GM19035 (cell line): Measurements from ENCODE around the gene TSPAN9.

ENCODE experiments used
- ATAC-seq: cut with Tn5 transposase; IDR thresholded peaks from one replicate; pipeline ENCODE4 v1.9.1; 2021; ENCODE audit not compliant: unreplicated experiment

The TSPAN9 gene

GRCh38 chr12:3265406-3265805 lies 188.2 kb downstream of the TSPAN9 start:
- ATAC-seq, result no peak

- no peak for ATAC-seq
Measured at GRCh38 chr12:3266638-3267037, 189.5 kb downstream of the TSPAN9 start.

GRCh38 chr12:3267690-3268089 lies 190.5 kb downstream of the TSPAN9 start:
- no peak for ATAC-seq

- no peak for ATAC-seq
Measured at GRCh38 chr12:3269594-3269993, 192.4 kb downstream of the TSPAN9 start.

- no peak for ATAC-seq
Measured at GRCh38 chr12:3271146-3271545, 194.0 kb downstream of the TSPAN9 start.

GRCh38 chr12:3271639-3272038 lies 194.5 kb downstream of the TSPAN9 start:
- no peak for ATAC-seq

- no peak for ATAC-seq
Measured at GRCh38 chr12:3272958-3273357, 195.8 kb downstream of the TSPAN9 start.

GRCh38 chr12:3273409-3273853 lies 196.3 kb downstream of the TSPAN9 start:
- ATAC-seq, result no peak

GRCh38 chr12:3274664-3275063 lies 197.5 kb downstream of the TSPAN9 start:
- ATAC-seq, result no peak

- no peak for ATAC-seq
Measured at GRCh38 chr12:3275171-3276041, 198.2 kb downstream of the TSPAN9 start.

- no peak for ATAC-seq
Measured at GRCh38 chr12:3276226-3276625, 199.0 kb downstream of the TSPAN9 start.

GRCh38 chr12:3277306-3277943 lies 200.2 kb downstream of the TSPAN9 start:
- no peak for ATAC-seq

- ATAC-seq, result no peak
Measured at GRCh38 chr12:3278681-3279414, 201.7 kb downstream of the TSPAN9 start.

- ATAC-seq, result no peak
Measured at GRCh38 chr12:3279415-3279780, 202.2 kb downstream of the TSPAN9 start.

- no peak for ATAC-seq
Measured at GRCh38 chr12:3279832-3280231, 202.7 kb downstream of the TSPAN9 start.

- no peak for ATAC-seq
Measured at GRCh38 chr12:3280967-3281366, 203.8 kb downstream of the TSPAN9 start.

GRCh38 chr12:3281588-3282383 lies 204.6 kb downstream of the TSPAN9 start:
- no peak for ATAC-seq

- no peak for ATAC-seq
Measured at GRCh38 chr12:3282384-3282670, 205.1 kb downstream of the TSPAN9 start.

- no peak for ATAC-seq
Measured at GRCh38 chr12:3283137-3283680, 206.0 kb downstream of the TSPAN9 start.

GRCh38 chr12:3284405-3284804 lies 207.2 kb downstream of the TSPAN9 start:
- no peak for ATAC-seq

GRCh38 chr12:3285570-3285969 lies 208.4 kb downstream of the TSPAN9 start:
- ATAC-seq, result no peak
